Esophagus squamous epithelium (tissue), 4 donors: ENCODE measurements around the gene DGLUCY.

Experiments
- CTCF ChIP-seq, 6 experiments: fragments of 450-650 bp in 4 of 6; fragments of 200-600 bp in 2 of 6; sonication (generic) in 2 of 6; IDR thresholded peaks; one replicate each; pipeline ENCODE4 v1.5.1; 2016 to 2019; ENCODE audit warnings: antibody characterized with exemption in 6 of 6, mild to moderate bottlenecking in 4 of 6, moderate library complexity in 4 of 6
- POLR2A ChIP-seq, 4 donors: fragments of 450-650 bp; IDR thresholded peaks; one replicate each; pipeline ENCODE4 v1.6.1; 2017; ENCODE audit warnings: antibody characterized with exemption in 4 of 4, mild to moderate bottlenecking in 4 of 4, moderate library complexity in 3 of 4

DNA sequence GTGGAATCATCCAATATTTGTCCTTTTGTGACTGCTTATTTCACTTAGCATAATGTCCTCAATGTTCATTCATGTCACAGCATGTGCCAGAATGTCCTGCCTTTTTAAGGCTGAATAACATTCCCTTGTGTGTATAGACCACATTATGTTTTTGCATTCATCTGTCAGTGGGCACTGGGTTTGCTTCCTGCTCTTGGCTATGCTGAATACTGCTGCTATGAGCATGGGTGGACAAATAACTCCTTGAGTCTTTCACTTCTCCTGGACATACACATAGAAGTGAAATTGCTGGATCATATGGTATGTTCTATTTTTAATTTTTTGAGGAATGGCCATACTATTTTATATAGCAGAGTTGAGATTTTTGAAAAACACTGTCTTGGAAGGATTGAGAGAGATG, 83.8 kb downstream of the DGLUCY start:
- TF ChIP-seq CTCF (IDR thresholded peaks at IDR 0.05) (no peak), POLR2A (IDR thresholded peaks at IDR 0.05) (no peak)
